Ovary (tissue), 3 donors: ENCODE data around the gene PKNOX1.

Source experiments
- EP300 ChIP-seq: sonication (generic); formaldehyde crosslinking; IDR thresholded peaks from one replicate; pipeline ENCODE4 v1.6.1; 2017; ENCODE audit warnings: antibody characterized with exemption
- POLR2A ChIP-seq: fragments of 450-650 bp; IDR thresholded peaks from one replicate; pipeline ENCODE4 v1.6.1; 2017; ENCODE audit warnings: antibody characterized with exemption, mild to moderate bottlenecking, moderate library complexity
- TF ChIP-seq, protein P1 (sequence below), 3 donors: fragments of 450-650 bp in 2 of 3; fragments of 200-600 bp in 1 of 3; IDR thresholded peaks; one replicate each; pipeline versions ENCODE4 v1.5.1 to v1.8.0; 2016 to 2022; ENCODE audit warnings: antibody characterized with exemption in 3 of 3, mild to moderate bottlenecking in 1 of 3
- donor health status: DM: no; HTN: no; CAD: no.

DNA sequence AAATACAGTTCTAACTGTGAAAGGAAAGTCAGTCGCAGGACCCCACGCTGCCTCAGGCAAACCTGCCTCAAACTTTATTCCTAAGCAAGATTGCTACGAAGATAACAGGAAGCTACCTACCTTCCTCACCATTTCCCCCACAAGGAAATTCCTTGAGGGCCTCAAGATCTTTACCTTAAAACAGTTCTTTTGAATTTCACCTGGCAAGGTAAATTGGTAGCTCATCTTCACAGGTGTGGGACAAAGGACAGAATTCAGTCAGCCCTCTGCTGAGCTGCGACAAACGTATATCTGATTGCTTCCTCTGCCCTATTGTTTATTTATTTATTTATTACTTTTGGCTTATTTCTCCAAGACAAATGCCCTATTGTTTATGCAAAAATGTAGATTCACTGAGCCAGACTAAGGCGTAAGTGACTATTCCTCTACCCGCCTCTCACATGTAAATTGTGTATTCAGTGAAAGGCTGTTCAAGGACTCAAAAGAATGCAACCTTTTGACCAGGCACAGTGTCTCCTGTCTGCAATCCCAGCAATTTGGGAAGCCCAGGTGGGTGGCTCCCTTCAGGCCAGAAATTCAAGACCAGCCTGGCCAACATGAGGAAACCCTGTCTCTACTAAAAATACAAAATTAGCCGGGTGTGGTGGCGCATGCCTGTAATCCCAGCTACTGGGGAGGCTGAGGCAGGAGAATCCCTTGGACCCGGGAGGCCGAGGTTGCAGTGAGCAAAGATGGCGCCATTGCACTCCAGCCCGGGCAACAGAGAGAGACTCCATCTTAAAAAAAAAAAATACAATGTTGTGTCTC, 17.3 kb upstream of the PKNOX1 start:
- TF ChIP-seq, protein P1, sequence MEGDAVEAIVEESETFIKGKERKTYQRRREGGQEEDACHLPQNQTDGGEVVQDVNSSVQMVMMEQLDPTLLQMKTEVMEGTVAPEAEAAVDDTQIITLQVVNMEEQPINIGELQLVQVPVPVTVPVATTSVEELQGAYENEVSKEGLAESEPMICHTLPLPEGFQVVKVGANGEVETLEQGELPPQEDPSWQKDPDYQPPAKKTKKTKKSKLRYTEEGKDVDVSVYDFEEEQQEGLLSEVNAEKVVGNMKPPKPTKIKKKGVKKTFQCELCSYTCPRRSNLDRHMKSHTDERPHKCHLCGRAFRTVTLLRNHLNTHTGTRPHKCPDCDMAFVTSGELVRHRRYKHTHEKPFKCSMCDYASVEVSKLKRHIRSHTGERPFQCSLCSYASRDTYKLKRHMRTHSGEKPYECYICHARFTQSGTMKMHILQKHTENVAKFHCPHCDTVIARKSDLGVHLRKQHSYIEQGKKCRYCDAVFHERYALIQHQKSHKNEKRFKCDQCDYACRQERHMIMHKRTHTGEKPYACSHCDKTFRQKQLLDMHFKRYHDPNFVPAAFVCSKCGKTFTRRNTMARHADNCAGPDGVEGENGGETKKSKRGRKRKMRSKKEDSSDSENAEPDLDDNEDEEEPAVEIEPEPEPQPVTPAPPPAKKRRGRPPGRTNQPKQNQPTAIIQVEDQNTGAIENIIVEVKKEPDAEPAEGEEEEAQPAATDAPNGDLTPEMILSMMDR (IDR thresholded peaks at IDR 0.05) = no peak
- TF ChIP-seq EP300 (no peak), POLR2A (no peak)
